ENCODE results near the gene SLC1A5.

DNA sequence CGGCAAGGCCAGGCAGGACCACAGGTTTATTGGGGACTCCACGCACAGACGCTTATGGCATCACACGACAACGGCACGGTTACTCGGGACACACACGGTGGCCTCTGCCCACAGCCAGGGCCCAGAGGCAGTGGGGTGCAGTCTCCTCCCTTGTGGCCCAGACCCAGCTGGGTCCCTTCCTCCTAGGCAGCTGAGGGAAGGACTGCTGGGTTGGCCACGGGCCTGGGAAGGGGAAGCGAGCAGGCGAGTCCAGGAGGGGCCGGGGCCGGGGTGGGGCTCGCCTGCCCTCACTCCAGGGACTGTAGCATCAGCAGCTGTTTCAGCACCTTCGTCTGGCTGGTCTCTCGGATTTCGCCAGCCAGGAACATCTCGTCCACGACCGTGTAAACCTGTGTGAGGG, 49.8 kb upstream of the SLC1A5 start:
- TF ChIP-seq, protein P1, sequence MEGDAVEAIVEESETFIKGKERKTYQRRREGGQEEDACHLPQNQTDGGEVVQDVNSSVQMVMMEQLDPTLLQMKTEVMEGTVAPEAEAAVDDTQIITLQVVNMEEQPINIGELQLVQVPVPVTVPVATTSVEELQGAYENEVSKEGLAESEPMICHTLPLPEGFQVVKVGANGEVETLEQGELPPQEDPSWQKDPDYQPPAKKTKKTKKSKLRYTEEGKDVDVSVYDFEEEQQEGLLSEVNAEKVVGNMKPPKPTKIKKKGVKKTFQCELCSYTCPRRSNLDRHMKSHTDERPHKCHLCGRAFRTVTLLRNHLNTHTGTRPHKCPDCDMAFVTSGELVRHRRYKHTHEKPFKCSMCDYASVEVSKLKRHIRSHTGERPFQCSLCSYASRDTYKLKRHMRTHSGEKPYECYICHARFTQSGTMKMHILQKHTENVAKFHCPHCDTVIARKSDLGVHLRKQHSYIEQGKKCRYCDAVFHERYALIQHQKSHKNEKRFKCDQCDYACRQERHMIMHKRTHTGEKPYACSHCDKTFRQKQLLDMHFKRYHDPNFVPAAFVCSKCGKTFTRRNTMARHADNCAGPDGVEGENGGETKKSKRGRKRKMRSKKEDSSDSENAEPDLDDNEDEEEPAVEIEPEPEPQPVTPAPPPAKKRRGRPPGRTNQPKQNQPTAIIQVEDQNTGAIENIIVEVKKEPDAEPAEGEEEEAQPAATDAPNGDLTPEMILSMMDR (IDR thresholded peaks at IDR 0.05; ENCODE audit: borderline replicate concordance, extremely low read depth, low read length, poor library complexity, severe bottlenecking): no peak
- TF ChIP-seq EZH2 (IDR thresholded peaks at IDR 0.05; ENCODE audit: borderline replicate concordance, low read depth, low read length, severe bottlenecking): no peak

Measured in DND-41 (cell line).